Cardiac muscle cell (in vitro differentiated cells and primary cell): ENCODE measurements around the gene ZNF514. TPM values are rescaled to one million over a fixed set of nuclear protein-coding genes. Genes with fewer than 3 reads are reported as not detected.

Experiments used
- DNase-seq, 2 donors: peaks; one replicate each; pipeline versions ENCODE4 v3.0.0 to v3.0.0-alpha.2; 2010 to 2017; ENCODE audit warnings: low read depth in 1 of 2, low spot score in 1 of 2
- H3K27ac ChIP-seq: fragments of 200-600 bp; sonication (generic); 2 replicates; pipeline ENCODE4 v1.5.1; 2016
- H3K27me3 ChIP-seq: fragments of 200-600 bp; sonication (generic); 2 replicates; pipeline ENCODE4 v1.6.0; 2016; ENCODE audit warnings: control low read depth
- H3K36me3 ChIP-seq: fragments of 200-600 bp; sonication (generic); 2 replicates; pipeline ENCODE4 v1.5.1; 2016; ENCODE audit warnings: control low read depth
- H3K4me1 ChIP-seq: fragments of 200-600 bp; sonication (generic); 2 replicates; pipeline ENCODE4 v1.8.1; 2017; ENCODE audit warnings: low read depth, mild to moderate bottlenecking, mixed run types
- H3K4me3 ChIP-seq: fragments of 200-600 bp; sonication (generic); 2 replicates; pipeline ENCODE4 v1.5.1; 2016; ENCODE audit warnings: mild to moderate bottlenecking
- H3K9me3 ChIP-seq: fragments of 200-600 bp; sonication (generic); 2 replicates; pipeline ENCODE4 v1.5.1; 2017; ENCODE audit warnings: low read depth, mild to moderate bottlenecking, control low read depth
- CTCF ChIP-seq: IDR thresholded peaks from 2 replicates; pipeline ENCODE4 v1.5.1; 2012; ENCODE audit warnings: low read depth, mild to moderate bottlenecking, low read length
- polyA plus RNA-seq: library from polyadenylated mRNA; unstranded; fragments of >200 nt; fragmentation: Nextera tagmentation; extraction: Ambion mirVana; gene quantifications from 2 replicates; pipeline ENCODE4 v1.2.1, GENCODE V29; 2016
- total RNA-seq: library from RNA; depleted of rRNA; stranded (reverse); fragments of >200 nt; gene quantifications from 2 replicates; pipeline ENCODE4 v1.2.3, GENCODE V29; 2016

Gene ZNF514
- 15.3 and 21.7 TPM in 2 replicates for total RNA-seq
- 18.4 and 20.3 TPM in 2 replicates for polyA plus RNA-seq

- no peaks in the 10 kb centered on the region for H3K9me3 ChIP-seq
- peaks cover 6% of the 10 kb centered on the region for H3K4me1 ChIP-seq
- DNase-seq, result peak; percentile 85 to 91
- H3K4me3 ChIP-seq, result peak within 1 kb of the TSS; percentile 72
- H3K36me3 ChIP-seq, result peaks cover 2% of the 10 kb centered on the region
- H3K27ac ChIP-seq, result peak within 1 kb of the TSS; percentile 71
- TF ChIP-seq CTCF, result no peak
- H3K27me3 ChIP-seq, result no peaks in the 10 kb centered on the region
These were observed at the start of gene ZNF514 for GRCh38 chr2:95159690-95160449. Gene ZNF514 (minus strand): TSS chr2:95159848. CDS start chr2:95153253, 6,595 bp downstream.

GRCh38 chr2:95208106-95208505, 48.5 kb upstream of the ZNF514 start:
- no peak for DNase-seq

GRCh38 chr2:95207111-95207961, 47.7 kb upstream of the ZNF514 start, which contains the start of gene ZNF892:
Gene ZNF892 (plus strand): TSS chr2:95207521. CDS start chr2:95207816, 295 bp downstream.
- peak; percentile 29 for TF ChIP-seq CTCF
- DNase-seq, result peak; percentile 93 to 95
- Histone ChIP-seq H3K36me3 (peaks cover 10% of the 10 kb centered on the region), H3K27ac (peak within 1 kb of the TSS; percentile 59), H3K27me3 (no peaks in the 10 kb centered on the region), H3K9me3 (no peaks in the 10 kb centered on the region), H3K4me3 (peak within 1 kb of the TSS; percentile 71), H3K4me1 (peaks cover 9% of the 10 kb centered on the region)

More at GRCh38 chr2:95208106-95208505, 48.5 kb upstream of the ZNF514 start:
- H3K4me3 ChIP-seq, result peak overlapping the region; percentile 71
- peaks cover 9% of the 10 kb centered on the region for H3K4me1 ChIP-seq
- no peak overlapping the region for H3K27ac ChIP-seq
- TF ChIP-seq CTCF, result no peak
- H3K27me3 ChIP-seq, result no peaks in the 10 kb centered on the region
- H3K9me3 ChIP-seq, result no peaks in the 10 kb centered on the region
- H3K36me3 ChIP-seq, result peaks cover 17% of the 10 kb centered on the region

- Histone ChIP-seq H3K27ac (no peak overlapping the region), H3K27me3 (no peaks in the 10 kb centered on the region), H3K9me3 (no peaks in the 10 kb centered on the region), H3K4me3 (peak overlapping the region; percentile 71), H3K4me1 (peaks cover 9% of the 10 kb centered on the region), H3K36me3 (no peaks in the 10 kb centered on the region)
- no peak for TF ChIP-seq CTCF
- DNase-seq, result peak in 1 of 2 donors; percentile 3
These were observed 46.4 kb upstream of the ZNF514 start for GRCh38 chr2:95206096-95206495.

- DNase-seq, result no peak
- no peak for TF ChIP-seq CTCF
- Histone ChIP-seq H3K4me3 (no peak overlapping the region), H3K27ac (no peak overlapping the region), H3K27me3 (no peaks in the 10 kb centered on the region), H3K36me3 (no peaks in the 10 kb centered on the region), H3K9me3 (no peaks in the 10 kb centered on the region), H3K4me1 (peaks cover 9% of the 10 kb centered on the region)
These were observed 44.7 kb upstream of the ZNF514 start for GRCh38 chr2:95204396-95204795.
